Brain pericyte (primary cell): ENCODE results near the gene GIT2.
"Not testable (repeated sequence)": the region's sequence is repeated elsewhere in the genome, so short reads cannot be mapped to it uniquely, and the experiment has no call there.

Experiments
- DNase-seq: peaks from one replicate; pipeline ENCODE4 v3.0.0-alpha.2; 2012; ENCODE audit warnings: low read depth, low spot score

Gene GIT2

GRCh38 chr12:109891731-109892130, 104.4 kb downstream of the GIT2 start:
- not testable (repeated sequence) for DNase-seq

- no peak for DNase-seq
These were observed 105.5 kb downstream of the GIT2 start for GRCh38 chr12:109890620-109891170.

- no peak for DNase-seq
These were observed 107.8 kb downstream of the GIT2 start for GRCh38 chr12:109888179-109889020.

GRCh38 chr12:109885616-109886015, 110.6 kb downstream of the GIT2 start:
- DNase-seq, result no peak

GRCh38 chr12:109883461-109883860, 112.7 kb downstream of the GIT2 start:
- no peak for DNase-seq

- DNase-seq, result no peak
These were observed 114.4 kb downstream of the GIT2 start for GRCh38 chr12:109881752-109882151.

- no peak for DNase-seq
These were observed 115.2 kb downstream of the GIT2 start for GRCh38 chr12:109880938-109881337.

GRCh38 chr12:109880043-109880931, 115.9 kb downstream of the GIT2 start, which contains the start of gene GLTP:
GLTP (minus strand) TSS chr12:109880541; CDS start chr12:109880374, 167 bp downstream.
- DNase-seq, result no peak
